ENCODE data around the gene ABCG2. TPM values are rescaled to one million over a fixed set of nuclear protein-coding genes. Genes with fewer than 3 reads are reported as not detected.

Gene ABCG2
- polyA plus RNA-seq, 1 donor (not counting 4 experiments of a cell fraction or from before 2014, with no cell fraction given) = 5.3 TPM

DNA sequence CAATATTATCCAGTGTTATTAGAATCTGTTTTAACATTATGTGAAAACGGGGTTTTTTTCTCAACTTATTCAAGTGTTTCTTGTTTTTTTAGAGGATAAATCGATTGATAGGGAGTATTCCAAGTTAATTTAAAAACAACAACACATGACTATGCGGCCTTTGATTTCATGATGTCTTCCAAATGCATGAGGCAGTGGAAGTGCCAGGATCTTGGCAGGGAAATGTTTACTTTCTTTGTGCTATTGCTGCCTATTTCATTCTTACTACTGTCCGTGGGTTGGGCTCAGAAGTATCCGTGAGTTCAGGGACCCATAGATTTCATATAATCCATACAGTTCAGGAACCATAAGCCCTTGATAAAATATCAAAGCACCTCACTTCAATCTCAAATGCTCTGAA is 64.6 kb downstream of the ABCG2 start:
- DNase-seq (ENCODE audit: low read depth, low spot score) (no peak), FAIRE-seq (no peak)
- Histone ChIP-seq H3K4me1 (ENCODE audit: control insufficient read depth, extremely low read depth, insufficient read depth, low read length) (no peaks in the 10 kb centered on the region), H3K79me2 (ENCODE audit: control insufficient read depth, insufficient read depth, low read length) (no peaks in the 10 kb centered on the region), H3K27me3 (ENCODE audit: control insufficient read depth, extremely low read depth, insufficient read depth, low read length) (no peaks in the 10 kb centered on the region), H3K36me3 (ENCODE audit: control insufficient read depth in 2 of 2, extremely low read depth in 1 of 2, insufficient read depth in 2 of 2, low read length in 2 of 2) (no peaks in the 10 kb centered on the region), H3K4me2 (ENCODE audit: control insufficient read depth, extremely low read depth, insufficient read depth, low read depth, low read length) (no peak overlapping the region), H3K27ac (ENCODE audit: control insufficient read depth, insufficient read depth, low read length) (no peak overlapping the region), H4K20me1 (ENCODE audit: control insufficient read depth, extremely low read depth, insufficient read depth, low read length) (no peaks in the 10 kb centered on the region), H3K9me1 (ENCODE audit: control insufficient read depth, extremely low read depth, insufficient read depth, low read length) (no peaks in the 10 kb centered on the region), H2AFZ (ENCODE audit: control insufficient read depth, low read length) (no peak overlapping the region), H3K4me3 (ENCODE audit: control insufficient read depth in 2 of 3, extremely low read depth in 1 of 3, insufficient read depth in 2 of 3, low read depth in 1 of 3, low read length in 3 of 3) (no peak overlapping the region), H3K9me3 (ENCODE audit: control insufficient read depth, low read depth, low read length) (no peaks in the 10 kb centered on the region), H3K9ac (ENCODE audit: control insufficient read depth, extremely low read depth, insufficient read depth, low read length) (no peak overlapping the region)
- dilution Hi-C loops (cut with MboI; ENCODE audit: extremely low pct_ligation_motif_present, low sequenced_read_pairs) = no loop called here
- TF ChIP-seq EZH2 (IDR thresholded peaks at IDR 0.05; ENCODE audit: low read length) = no peak
- TF ChIP-seq, protein P1, sequence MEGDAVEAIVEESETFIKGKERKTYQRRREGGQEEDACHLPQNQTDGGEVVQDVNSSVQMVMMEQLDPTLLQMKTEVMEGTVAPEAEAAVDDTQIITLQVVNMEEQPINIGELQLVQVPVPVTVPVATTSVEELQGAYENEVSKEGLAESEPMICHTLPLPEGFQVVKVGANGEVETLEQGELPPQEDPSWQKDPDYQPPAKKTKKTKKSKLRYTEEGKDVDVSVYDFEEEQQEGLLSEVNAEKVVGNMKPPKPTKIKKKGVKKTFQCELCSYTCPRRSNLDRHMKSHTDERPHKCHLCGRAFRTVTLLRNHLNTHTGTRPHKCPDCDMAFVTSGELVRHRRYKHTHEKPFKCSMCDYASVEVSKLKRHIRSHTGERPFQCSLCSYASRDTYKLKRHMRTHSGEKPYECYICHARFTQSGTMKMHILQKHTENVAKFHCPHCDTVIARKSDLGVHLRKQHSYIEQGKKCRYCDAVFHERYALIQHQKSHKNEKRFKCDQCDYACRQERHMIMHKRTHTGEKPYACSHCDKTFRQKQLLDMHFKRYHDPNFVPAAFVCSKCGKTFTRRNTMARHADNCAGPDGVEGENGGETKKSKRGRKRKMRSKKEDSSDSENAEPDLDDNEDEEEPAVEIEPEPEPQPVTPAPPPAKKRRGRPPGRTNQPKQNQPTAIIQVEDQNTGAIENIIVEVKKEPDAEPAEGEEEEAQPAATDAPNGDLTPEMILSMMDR (optimal IDR thresholded peaks at IDR 0.05 in 1 of 3, IDR thresholded peaks at IDR 0.05 in 1 of 3, conservative IDR thresholded peaks at IDR 0.05 in 1 of 3; ENCODE audit: extremely low read depth in 1 of 3, insufficient read depth in 2 of 3, low read length in 3 of 3) = no peak

DNA sequence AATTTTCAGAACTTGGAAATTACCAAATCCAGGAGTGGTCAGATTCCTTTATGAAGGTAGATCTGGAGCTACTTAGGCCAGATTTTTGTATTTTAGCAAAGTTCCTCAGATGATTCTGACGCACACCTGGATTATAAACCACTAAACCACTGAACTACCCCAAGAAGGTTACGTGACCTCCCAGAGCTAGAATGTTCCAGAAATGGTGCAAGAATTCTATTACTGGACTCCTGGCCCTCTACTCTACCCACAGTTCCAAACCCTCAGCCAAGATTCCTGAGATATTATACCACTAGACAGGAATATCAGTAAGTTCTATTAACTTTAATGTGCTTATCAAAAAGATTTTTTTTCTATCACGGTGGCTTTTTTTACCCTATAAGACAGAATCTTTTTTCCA is 67.1 kb downstream of the ABCG2 start:
- dilution Hi-C loops (cut with MboI; ENCODE audit: extremely low pct_ligation_motif_present, low sequenced_read_pairs) = no loop called here
- TF ChIP-seq, protein P1 (optimal IDR thresholded peaks at IDR 0.05 in 1 of 3, IDR thresholded peaks at IDR 0.05 in 1 of 3, conservative IDR thresholded peaks at IDR 0.05 in 1 of 3; ENCODE audit: extremely low read depth in 1 of 3, insufficient read depth in 2 of 3, low read length in 3 of 3) = no peak
- TF ChIP-seq EZH2 (IDR thresholded peaks at IDR 0.05; ENCODE audit: low read length) = no peak

More for the DNA sequence above, 67.1 kb downstream of the ABCG2 start:
- H3K79me2 ChIP-seq (ENCODE audit: control insufficient read depth, insufficient read depth, low read length) = no peaks in the 10 kb centered on the region
- H4K20me1 ChIP-seq (ENCODE audit: control insufficient read depth, extremely low read depth, insufficient read depth, low read length) = no peaks in the 10 kb centered on the region
- no peak overlapping the region for H3K27ac ChIP-seq (ENCODE audit: control insufficient read depth, insufficient read depth, low read length)
- no peaks in the 10 kb centered on the region for H3K27me3 ChIP-seq (ENCODE audit: control insufficient read depth, extremely low read depth, insufficient read depth, low read length)
- no peak for DNase-seq (ENCODE audit: low read depth, low spot score)
- H3K9ac ChIP-seq (ENCODE audit: control insufficient read depth, extremely low read depth, insufficient read depth, low read length) = no peak overlapping the region
- FAIRE-seq = no peak
- H3K4me1 ChIP-seq (ENCODE audit: control insufficient read depth, extremely low read depth, insufficient read depth, low read length) = no peaks in the 10 kb centered on the region
- H3K36me3 ChIP-seq (ENCODE audit: control insufficient read depth in 2 of 2, extremely low read depth in 1 of 2, insufficient read depth in 2 of 2, low read length in 2 of 2) = no peaks in the 10 kb centered on the region
- H3K9me1 ChIP-seq (ENCODE audit: control insufficient read depth, extremely low read depth, insufficient read depth, low read length) = no peaks in the 10 kb centered on the region
- no peak overlapping the region for H2AFZ ChIP-seq (ENCODE audit: control insufficient read depth, low read length)
- H3K4me2 ChIP-seq (ENCODE audit: control insufficient read depth, extremely low read depth, insufficient read depth, low read depth, low read length) = no peak overlapping the region
- H3K9me3 ChIP-seq (ENCODE audit: control insufficient read depth, low read depth, low read length) = no peaks in the 10 kb centered on the region
- no peak overlapping the region for H3K4me3 ChIP-seq (ENCODE audit: control insufficient read depth in 2 of 3, extremely low read depth in 1 of 3, insufficient read depth in 2 of 3, low read depth in 1 of 3, low read length in 3 of 3)

All from keratinocyte (primary cell).